HG03571 (cell line): ENCODE results near the gene MYRF.
A peak's percentile ranks its signal among the peaks of the same experiment; 100 is the strongest.

Experiments used
- ATAC-seq: cut with Tn5 transposase; IDR thresholded peaks from one replicate; pipeline ENCODE4 v1.9.1; 2021; ENCODE audit not compliant: unreplicated experiment

Gene MYRF

DNA sequence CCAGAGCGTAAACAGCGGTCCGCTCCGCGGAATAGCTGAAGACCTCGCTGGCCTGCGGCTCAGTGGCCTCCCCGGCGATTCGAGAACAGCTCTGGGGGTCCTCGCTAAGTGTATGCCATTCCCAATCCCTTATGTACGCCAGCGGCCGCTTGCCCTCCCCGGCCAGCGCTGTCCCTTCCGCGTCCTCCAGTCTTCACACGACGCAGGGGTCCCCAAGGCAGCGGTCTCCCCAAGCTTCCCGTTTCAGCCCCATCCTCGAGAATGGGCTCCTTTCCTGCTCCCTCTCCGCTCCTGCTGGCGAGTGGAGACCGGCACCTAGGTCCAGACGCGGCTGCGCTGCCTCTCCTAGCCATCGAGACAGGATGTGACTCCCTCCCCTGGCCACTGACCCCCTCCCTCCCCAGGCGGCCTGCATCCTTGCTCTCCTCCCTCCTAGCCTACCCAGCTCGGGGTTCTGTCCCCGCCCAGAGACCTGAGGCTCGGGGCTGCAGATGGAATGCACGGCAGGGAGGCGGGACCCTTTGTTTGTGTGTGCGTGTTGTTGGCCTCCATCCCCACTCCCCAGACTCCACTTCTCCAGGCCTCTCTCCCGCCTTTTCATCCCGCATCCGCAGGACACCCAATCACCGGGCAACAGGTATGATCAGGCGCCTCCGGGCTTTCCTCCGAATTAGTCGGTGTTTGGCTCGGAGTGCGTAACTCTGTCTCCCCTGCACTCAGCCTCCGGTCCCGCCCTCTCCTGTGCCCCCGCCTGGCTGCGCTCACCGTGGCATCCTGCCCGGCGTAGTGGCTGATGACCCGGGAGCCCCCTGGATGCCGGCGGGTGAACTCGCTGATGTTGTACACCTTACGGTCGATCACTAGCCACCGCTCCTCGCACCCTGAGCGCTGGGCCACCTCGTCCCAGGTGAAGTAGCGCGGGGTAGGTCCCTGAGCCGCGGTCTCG lies 63.6 kb downstream of the MYRF start:
- peak; percentile 23 for ATAC-seq

DNA sequence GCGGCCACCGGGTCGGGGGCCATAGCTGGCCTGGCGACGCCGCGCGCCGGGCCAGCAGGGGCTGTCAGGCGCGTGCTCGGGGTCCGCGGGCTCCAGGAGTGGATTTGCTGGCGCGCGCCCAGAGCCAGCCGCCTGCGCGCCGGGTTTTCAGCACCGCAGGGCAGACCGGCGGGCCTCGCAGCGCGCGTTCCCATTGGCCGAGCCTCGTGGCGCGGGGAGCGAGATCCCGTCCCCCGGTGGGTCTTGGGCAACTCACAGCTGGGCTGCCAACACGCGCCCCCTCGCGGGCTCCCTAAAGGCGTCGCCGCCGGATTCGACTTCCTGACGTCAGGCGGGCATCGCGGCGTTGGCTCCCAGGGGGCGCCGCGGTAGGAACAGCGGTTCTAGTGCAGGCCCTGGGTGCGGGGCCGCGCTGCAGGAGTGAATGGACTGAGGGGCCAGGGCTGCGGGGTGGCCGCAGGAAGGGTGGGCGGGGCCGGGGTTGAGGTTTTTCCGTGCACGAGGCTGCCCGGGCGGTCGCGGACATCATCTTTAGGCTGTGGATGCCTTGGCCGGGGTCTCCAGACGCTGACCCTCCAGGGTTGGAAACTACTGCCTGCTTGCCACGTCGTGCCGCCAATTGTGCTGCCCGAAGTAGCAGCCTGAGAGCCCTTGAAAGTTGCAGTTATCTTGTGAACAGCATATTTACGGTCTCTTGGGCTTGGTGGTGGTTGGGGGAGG lies 64.5 kb downstream of the MYRF start, which contains the start of gene FADS1:
Gene FADS1 (minus strand): TSS at position 268 of the 720 bp plus-strand sequence. CDS start 74 bp downstream, at position 194.
- ATAC-seq: peak; percentile 42

DNA sequence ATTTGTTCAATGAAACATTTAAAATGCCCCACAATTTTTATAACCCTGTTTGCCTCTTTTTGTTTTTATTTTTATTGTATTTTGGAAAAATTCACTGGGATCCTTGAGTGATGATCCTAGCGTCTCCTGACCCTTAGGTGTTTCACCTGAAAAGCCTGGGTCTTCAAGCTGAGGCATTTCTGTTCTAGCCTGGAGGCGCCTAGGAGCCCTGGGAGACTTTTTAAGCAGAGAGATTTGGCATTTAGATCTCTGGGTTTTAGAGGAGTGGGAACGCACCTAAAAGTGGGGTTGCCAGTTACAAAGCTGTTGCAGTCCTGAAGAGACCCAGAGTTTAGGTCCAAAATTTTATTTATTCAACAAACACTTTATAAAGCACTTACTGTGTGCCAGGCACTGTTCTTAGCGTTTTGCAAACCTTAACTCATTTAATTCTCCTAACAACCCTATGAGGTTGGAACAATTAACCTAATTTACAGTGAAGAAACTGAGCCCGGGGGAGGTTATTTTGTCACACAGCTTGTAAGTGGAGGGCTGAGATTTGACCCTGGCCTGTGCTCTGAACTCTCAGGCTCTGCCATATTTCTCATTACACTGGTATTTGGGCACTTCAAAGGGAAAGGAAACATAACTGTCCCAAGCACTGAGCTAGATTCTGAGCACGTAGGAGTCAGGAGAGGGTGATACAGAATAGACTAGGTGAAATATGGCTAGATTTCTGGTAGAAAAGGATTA lies 65.2 kb downstream of the MYRF start:
- ATAC-seq: no peak

GRCh38 chr11:61820174-61820573 lies 67.7 kb downstream of the MYRF start:
- no peak for ATAC-seq

DNA sequence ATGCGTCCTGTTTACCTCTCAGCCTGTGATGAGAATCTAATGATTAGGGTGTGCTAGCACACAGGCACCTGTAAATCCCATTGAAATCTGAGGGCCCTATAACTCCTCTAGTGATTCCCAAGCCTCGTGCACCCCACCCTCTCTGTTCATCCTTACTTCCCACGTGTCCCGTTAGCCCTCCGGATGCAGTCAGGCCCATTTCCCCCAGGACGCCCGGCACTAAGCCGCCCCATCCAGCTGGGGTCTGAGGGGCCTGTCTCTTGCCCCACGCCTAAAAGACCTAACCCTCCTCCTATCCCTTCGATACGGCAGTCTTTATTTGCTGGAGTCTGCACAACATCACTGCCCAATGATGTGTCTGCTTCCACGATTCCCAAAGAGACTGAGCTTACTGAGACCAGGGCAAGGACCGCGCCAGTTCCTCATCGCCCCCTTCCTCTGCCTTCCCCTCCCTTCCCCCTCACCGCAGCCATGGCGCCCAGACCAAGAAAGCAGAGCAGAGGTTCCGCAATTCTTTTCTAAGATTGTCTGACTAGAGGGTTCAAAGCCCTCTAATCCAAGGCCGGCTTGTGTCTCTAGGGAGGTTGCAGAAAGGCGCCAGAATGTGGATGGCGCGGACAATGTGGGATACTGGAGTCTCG lies 74.6 kb downstream of the MYRF start:
- no peak for ATAC-seq

GRCh38 chr11:61827571-61828378 lies 75.3 kb downstream of the MYRF start, which contains the start of gene FADS2:
FADS2 (plus strand) TSS chr11:61828300; CDS start chr11:61828391, 91 bp downstream.
- peak; percentile 66 for ATAC-seq

- peak; percentile 8 for ATAC-seq
Measured at GRCh38 chr11:61828379-61828628, 75.9 kb downstream of the MYRF start.

- no peak for ATAC-seq
Measured at GRCh38 chr11:61828629-61829407, 76.4 kb downstream of the MYRF start.

- no peak for ATAC-seq
Measured at GRCh38 chr11:61829806-61830205, 77.4 kb downstream of the MYRF start.

DNA sequence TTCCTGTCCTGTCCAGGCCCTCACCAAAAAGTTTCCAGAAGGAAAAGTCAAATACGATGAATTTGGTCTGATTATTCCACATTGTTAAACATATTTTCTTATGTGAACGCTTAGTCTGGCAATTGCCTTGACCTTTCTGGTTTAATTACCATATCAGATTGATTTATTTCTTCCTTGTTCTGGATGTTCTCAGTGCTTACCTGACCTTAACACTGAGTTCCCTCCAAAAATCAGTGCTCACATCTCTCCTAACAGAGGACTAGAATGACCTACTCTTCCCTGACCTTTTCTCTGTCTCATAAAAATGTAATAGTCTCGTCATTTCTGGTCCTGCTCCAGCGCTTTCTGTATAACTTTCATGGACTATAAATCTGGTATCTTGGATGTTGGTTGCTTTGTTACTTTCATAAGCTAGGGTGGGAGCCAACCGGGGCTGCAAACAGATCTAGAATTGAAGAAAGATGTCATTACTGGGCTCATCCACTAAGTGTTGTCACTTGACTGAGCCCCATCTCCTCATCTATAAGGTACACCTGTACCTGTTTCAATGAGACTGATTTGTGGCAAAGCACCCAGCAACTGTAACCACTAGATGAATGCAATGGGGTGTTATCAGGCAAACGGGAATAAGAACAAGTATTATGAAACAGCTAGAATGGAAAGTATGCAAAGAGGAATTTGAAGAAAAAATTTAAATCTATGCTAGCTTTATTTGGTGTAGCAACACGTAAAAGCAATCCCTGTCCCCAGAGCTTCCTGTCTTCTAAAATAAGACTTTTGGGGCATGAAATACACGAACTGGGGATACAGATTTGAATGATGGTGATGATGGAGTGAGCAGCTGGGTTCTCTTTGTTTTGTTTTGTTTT lies 78.0 kb downstream of the MYRF start:
- ATAC-seq: no peak

GRCh38 chr11:61832207-61832606 lies 79.8 kb downstream of the MYRF start:
- no peak for ATAC-seq

- ATAC-seq: no peak
Measured at GRCh38 chr11:61832754-61833153, 80.3 kb downstream of the MYRF start.

- ATAC-seq: no peak
Measured at GRCh38 chr11:61833471-61833870, 81.0 kb downstream of the MYRF start.

DNA sequence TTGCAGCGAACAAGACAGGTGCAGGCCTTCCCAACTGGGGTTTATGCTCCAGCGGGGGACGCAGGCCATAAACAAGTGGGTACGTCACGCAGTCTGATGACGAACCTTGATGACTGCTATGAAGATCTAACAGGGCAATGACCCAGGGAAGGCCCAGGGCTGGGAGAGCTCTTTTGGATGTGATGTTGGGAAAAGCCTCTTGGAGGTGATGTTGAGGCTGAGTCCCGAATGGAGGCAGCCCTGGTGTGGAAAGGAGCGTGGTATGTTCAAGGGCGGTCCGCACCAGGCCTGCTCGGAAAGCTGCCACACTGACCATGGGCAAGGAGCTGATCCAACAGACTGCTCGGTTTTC lies 81.5 kb downstream of the MYRF start:
- ATAC-seq: no peak

DNA sequence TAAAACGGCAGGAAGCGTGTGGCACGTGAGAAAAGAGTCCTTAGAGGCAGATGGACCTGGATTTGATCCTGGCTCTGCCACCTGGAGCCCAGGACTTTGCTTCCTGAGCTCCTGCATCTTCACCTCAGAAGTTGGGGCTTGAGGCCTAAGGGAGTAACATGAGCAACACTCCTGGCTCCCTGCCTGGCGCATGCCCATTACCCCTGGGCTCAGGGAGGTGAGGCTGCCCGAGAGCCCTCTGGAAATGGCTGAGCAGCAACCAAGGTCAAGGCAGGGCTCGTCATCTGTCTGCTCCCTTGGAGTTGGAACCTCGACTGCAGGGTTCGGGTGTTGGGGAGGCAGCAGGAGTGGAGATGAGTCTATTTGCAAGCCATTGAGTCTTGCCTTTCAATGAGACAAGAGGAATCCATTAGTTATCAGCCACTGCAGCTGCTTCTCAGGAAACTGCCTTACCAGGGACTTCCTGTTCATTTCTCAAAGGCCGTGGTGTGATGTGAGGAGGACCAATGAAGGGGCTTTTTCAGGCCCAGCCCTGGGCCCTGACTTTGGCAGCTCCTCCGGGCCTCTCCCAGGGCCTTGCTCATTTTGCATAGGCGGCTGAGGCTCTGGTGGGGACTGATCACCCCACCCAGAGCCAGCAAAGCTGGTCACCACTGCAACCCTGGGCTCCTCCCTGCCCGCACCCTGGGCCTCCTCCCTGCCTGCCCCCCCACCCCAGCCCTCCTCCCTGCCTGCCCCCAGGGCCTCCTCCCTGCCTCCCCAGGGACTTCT lies 82.0 kb downstream of the MYRF start:
- ATAC-seq: peak; percentile 89

GRCh38 chr11:61836193-61836592 lies 83.8 kb downstream of the MYRF start:
- no peak for ATAC-seq

DNA sequence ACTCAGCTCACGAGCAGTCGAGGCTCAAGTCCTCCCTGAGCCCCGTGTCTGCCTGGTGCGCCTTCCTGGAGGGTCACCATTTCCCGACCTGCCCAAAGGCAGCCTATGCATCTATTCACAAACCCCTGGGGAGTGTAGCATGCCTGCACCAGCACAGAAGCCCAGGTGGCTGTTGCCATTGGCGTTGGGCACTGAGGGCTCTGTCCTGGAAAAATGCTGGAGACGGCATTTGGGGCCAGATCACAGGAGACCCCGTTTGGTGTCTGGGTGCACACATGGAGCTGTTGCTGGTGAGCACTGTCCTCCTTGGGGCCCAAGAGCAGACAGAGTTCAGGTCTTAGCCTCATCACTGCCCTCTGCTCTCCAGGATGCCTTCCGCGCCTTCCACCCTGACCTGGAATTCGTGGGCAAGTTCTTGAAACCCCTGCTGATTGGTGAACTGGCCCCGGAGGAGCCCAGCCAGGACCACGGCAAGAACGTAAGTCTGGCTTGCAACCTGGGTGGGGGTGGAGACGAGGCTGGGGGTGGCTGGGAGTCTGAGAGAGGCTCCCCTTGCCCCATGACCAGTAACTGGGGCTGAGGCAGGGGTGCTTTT lies 85.1 kb downstream of the MYRF start:
- no peak for ATAC-seq
